ENCODE measurements around the gene GLDC.

Gene GLDC

DNA sequence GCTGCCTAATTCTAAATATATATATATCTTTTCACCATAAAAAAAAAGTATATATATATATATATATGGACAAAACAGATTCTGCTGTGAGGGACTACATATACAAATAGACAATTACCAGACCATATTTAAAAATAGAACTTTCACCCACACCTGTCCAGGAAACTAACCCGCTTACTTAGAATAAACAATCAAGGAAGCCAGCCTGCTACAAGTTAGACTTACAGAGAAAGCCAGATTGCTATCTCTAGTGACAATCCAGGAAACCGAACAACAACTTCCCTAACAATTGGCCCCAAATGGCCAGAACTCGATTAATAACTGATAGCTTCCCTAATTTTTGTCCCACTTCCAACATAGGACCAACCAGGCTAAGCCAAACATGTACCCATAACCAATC, 5.9 kb downstream of the GLDC start:
- TF ChIP-seq, protein P1, sequence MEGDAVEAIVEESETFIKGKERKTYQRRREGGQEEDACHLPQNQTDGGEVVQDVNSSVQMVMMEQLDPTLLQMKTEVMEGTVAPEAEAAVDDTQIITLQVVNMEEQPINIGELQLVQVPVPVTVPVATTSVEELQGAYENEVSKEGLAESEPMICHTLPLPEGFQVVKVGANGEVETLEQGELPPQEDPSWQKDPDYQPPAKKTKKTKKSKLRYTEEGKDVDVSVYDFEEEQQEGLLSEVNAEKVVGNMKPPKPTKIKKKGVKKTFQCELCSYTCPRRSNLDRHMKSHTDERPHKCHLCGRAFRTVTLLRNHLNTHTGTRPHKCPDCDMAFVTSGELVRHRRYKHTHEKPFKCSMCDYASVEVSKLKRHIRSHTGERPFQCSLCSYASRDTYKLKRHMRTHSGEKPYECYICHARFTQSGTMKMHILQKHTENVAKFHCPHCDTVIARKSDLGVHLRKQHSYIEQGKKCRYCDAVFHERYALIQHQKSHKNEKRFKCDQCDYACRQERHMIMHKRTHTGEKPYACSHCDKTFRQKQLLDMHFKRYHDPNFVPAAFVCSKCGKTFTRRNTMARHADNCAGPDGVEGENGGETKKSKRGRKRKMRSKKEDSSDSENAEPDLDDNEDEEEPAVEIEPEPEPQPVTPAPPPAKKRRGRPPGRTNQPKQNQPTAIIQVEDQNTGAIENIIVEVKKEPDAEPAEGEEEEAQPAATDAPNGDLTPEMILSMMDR (IDR thresholded peaks at IDR 0.05; ENCODE audit: low read depth, low read length, missing control alignments), result no peak
- DNase-seq, result no peak
- in situ Hi-C loops (cut with HindIII; ENCODE audit: low pct_ligation_motif_present, low sequenced_read_pairs), result no loop called here
- Histone ChIP-seq H3K4me3 (ENCODE audit: low read depth, low read length) (no peak overlapping the region), H3K27me3 (replicated peaks) (peaks cover 16% of the 10 kb centered on the region), H3K27ac (no peak overlapping the region), H3K36me3 (replicated peaks) (no peaks in the 10 kb centered on the region)

GRCh38 chr9:6634444-6634843, 11.1 kb downstream of the GLDC start:
- TF ChIP-seq, protein P1 (IDR thresholded peaks at IDR 0.05; ENCODE audit: low read depth, low read length, missing control alignments), result no peak
- Histone ChIP-seq H3K4me3 (ENCODE audit: low read depth, low read length) (no peak overlapping the region), H3K27ac (no peak overlapping the region), H3K27me3 (replicated peaks) (no peaks in the 10 kb centered on the region), H3K36me3 (replicated peaks) (no peaks in the 10 kb centered on the region)
- no peak for DNase-seq
- in situ Hi-C loops (cut with HindIII; ENCODE audit: low pct_ligation_motif_present, low sequenced_read_pairs), result no loop called here

GRCh38 chr9:6633378-6633777, 12.2 kb downstream of the GLDC start:
- no peaks in the 10 kb centered on the region for H3K36me3 ChIP-seq (replicated peaks)
- H3K27me3 ChIP-seq (replicated peaks), result no peaks in the 10 kb centered on the region
- H3K27ac ChIP-seq, result no peak overlapping the region
- in situ Hi-C loops (cut with HindIII; ENCODE audit: low pct_ligation_motif_present, low sequenced_read_pairs), result no loop called here
- no peak for DNase-seq
- TF ChIP-seq, protein P1 (IDR thresholded peaks at IDR 0.05; ENCODE audit: low read depth, low read length, missing control alignments), result no peak
- H3K4me3 ChIP-seq (ENCODE audit: low read depth, low read length), result no peak overlapping the region

DNA sequence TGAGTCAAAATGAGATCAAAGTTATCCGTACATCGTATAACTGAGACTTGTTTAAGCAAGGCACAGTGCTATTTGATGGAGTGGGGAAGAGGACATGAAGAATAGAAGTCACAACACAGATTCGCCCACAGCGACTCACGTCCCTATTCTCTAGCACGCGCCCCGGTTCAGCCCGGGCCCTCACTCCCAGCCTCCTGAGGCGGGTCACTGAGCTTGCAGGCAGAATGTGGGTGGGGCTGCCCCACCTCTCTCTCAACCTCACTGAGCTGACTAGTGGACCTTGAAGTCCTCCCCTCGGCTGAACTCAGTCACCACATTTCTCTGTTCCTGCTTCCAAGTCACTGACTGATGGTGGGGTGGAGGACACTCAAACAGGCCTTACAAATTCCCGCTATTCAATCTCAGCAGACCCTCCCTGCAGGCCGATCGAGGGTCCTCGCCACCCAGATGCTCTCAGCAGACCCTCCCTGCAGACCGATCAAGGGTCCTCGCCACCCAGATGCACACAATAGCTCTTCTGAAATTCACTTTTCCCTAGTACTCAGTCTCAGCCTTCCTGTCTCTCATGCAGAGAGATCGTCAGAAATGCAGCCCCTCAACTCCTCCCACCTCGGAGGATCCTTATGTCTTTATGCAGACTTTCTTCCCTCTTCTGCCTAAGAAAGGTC, 12.9 kb downstream of the GLDC start:
- TF ChIP-seq, protein P1 (IDR thresholded peaks at IDR 0.05; ENCODE audit: low read depth, low read length, missing control alignments), result no peak
- no peaks in the 10 kb centered on the region for H3K27me3 ChIP-seq (replicated peaks)
- H3K36me3 ChIP-seq (replicated peaks), result no peaks in the 10 kb centered on the region
- no peak for DNase-seq
- no peak overlapping the region for H3K27ac ChIP-seq
- in situ Hi-C loops (cut with HindIII; ENCODE audit: low pct_ligation_motif_present, low sequenced_read_pairs), result no loop called here
- H3K4me3 ChIP-seq (ENCODE audit: low read depth, low read length), result no peak overlapping the region

GRCh38 chr9:6631207-6631512, 14.4 kb downstream of the GLDC start:
- H3K4me3 ChIP-seq (ENCODE audit: low read depth, low read length), result no peak overlapping the region
- in situ Hi-C loops (cut with HindIII; ENCODE audit: low pct_ligation_motif_present, low sequenced_read_pairs), result no loop called here
- no peak for DNase-seq
- no peak overlapping the region for H3K27ac ChIP-seq
- H3K27me3 ChIP-seq (replicated peaks), result no peaks in the 10 kb centered on the region
- H3K36me3 ChIP-seq (replicated peaks), result no peaks in the 10 kb centered on the region
- TF ChIP-seq, protein P1 (IDR thresholded peaks at IDR 0.05; ENCODE audit: low read depth, low read length, missing control alignments), result no peak

All from brain microvascular endothelial cell (primary cell).